Measurements from ENCODE around the gene DSG1. TPM values are rescaled to one million over a fixed set of nuclear protein-coding genes. Genes with fewer than 3 reads are reported as not detected.
"Not testable (repeated sequence)": the region's sequence is repeated elsewhere in the genome, so short reads cannot be mapped to it uniquely, and the experiment has no call there.

Gene DSG1
- 0.16 TPM for total RNA-seq

DNA sequence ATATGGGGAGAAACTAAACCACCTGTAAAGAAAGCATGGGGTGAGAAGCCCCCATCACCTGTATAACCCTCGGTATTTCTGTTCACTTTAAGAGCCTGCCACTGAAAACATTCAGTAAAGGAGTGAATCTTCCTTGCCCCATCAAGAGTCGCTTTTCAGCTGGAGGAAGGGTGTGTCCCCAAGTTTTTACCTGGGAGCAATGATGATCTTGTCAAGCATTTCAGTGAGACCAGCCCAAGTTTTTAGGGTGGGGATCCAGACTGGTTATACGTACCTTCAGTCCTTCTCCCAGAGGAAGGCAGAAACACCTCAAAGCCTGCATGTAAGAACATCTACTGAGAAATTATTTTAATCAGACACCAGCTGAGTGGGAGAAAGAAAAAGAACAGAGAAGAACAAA lies at the start of gene DSG1:
Gene DSG1 (plus strand): TSS at position 301 of the 400 bp plus-strand sequence. CDS start 141 bp downstream, outside the sequence.
- DNase-seq = no peak

DNA sequence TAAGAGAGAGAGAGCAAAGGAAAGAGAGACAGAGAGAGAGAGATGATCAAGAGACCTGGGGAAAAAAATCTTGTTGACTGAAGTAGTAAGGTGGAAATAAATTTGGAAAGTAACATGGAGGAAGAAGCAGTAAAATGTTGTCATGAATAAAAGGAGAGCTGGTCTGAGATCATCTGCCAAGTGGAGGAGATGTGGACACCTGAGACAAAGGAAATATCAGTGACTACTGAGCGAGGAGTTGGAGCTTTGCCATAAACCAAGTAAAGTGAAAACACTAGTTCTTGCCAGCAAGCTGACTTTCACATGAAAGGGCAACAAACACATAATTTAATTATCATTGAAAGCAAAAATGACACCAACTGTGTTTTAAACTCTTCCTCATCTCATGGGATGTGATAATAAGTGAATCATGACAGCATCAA lies 49.0 kb upstream of the DSG1 start:
- DNase-seq = no peak

DNA sequence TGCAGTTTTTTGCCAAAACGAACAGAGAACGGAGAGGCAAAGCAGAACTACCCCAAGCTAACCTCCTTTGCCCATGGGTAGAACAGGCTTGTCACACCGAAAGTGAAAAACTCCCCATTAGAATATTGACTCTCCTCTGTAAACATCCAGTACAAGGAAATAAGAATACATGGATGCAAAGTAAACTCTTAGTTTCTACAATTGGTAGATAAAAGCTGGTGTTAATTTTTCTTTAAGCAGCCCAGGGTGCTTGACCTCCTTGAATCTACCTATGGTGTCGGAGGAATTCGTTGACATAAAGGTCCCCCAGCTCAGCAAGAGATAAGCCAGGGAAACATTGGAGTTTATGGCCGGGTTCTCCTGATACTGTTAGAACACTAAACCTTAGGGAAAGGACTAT lies 48.4 kb upstream of the DSG1 start:
- no peak for DNase-seq

DNA sequence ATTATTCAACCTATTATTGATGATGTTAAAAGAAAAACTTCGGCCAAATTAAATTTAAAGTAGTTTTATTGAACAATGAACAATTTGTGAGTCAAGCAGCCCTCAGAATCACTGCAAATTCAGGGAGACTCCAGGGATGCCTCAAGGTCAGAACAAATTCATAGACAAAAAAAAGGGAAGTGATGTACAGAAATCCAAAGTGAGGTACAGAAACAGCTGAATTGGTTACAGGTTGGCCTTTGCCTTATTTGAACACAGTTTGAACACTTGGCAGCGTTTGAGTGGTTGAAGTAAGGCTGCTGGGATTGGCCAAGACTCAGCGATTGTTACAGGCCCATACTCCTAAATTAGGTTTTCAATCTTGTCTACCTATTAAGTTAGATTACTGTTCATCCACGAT lies 47.4 kb upstream of the DSG1 start:
- no peak for DNase-seq

DNA sequence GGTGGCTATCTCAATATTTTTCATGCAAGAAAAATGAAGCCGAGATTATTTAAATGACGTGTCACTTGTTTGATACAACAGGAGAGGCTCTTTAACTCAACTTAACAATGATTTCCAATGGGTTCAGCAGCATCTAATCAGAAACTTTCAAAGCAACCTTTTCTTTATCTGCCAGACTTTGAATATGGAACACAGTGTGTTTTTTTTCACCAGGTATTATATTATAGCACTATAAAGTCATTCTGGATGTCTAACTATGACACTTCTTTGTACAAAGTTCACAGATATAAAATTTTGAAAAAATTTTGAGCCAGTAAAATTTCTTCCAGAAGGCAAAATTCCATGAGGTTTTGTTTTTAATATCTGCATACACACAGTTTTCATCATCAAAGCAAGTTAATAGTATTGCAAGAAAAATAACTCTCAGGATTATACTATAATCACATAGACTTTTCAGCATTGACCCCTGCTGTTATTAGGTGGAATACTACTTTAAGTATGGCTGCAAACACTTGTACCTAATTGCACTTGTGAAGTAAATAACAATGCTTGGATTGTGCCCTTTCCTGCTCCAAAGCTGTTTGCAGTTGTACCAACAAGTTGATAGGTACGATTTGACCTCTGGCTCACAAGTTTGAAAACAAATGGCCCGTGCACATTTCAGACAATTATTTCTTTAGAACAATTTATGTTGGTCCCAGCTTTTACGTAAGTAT lies 44.0 kb upstream of the DSG1 start:
- no peak for DNase-seq

DNA sequence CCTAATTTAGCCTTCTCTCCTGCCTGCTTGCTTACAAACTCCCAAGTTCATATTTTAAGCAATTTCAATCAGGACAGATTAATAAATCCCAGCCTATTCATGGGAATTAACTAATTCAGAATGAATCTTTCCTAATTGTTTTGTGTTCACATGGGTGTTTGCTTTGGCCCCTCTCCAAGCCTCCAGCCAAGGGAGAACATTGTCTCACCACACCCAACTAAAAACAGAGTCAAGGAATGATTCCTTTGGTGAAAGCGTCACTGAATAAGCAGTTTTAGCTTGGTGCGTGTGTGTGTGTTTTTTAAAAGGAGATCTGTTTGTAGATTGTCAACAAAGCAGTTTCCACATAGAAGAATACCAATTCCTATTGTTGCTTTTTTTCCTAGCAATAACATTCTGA lies 43.0 kb upstream of the DSG1 start:
- DNase-seq = no peak

DNA sequence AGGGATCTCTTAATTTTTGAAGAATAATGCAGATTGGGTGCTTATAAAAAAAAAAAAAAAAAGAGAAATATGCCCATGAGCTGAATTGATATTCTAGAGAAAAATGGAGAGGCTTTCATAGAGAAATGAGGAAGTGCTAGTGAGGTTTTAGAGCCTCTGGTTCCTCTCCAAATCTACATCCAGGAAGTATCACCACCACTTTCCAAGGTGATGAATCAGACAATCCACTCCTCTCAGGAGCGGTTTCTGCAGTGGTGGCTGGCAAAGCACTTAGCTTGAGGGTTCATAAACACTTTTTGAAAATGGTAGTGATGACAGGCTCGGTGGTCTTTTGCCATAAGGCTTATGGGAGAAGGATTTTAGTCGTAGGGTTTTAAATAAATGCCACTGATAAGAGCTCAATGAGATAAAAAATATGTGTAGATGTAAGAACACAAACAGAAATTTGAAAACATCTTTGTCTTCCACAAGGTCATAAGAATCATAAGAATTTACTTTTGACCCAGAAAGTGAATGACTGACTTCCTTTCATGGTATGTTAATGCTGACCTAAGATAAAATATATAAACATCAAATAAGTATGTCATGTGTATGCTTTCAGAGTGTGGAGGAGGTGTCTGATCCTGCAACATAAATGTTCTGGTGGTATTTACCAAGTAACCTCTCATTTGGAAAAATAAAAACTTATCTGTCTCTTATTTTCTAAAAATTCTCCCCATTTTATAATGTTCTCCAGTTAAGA lies 42.1 kb upstream of the DSG1 start:
- no peak for DNase-seq

DNA sequence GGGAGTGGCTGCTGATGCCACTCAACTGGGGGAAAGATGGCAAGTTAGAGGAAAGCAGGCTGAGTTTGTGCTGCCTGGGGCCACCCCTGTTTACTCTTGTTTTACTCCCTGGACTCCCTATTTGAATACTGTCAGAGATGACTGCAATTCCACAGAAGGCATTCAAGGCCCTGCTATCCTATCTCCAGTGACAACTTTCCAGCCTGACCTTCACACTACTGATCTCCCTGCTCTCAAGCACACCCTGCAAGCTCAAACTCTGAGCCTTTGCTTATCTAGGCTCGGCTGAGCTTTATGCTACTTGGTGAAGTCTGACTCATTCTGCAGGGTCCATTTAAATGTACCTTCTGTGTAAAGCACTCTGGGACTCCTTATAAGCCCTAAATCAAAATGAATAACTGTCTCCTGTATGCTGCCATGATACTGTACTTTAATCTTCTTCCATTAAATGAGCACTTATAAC lies 39.3 kb upstream of the DSG1 start:
- no peak for DNase-seq

DNA sequence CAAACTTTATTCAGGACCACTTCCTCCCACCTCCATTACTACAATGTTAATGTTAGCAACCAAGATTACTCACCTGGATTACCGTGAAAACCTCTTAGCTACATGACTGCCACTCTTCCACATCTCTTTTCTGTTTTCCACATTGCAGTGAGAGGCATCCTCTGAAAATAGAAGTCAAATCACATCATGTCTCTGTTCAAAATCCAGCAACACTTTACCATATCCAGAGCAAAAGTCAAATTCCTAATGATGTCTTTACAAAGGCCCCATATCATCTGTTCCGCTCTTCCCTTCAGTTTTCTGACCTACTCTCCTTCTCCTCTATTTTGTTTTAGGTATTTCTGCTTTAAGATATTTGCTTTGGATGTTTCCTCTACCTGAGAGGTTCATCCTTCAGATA lies 37.5 kb upstream of the DSG1 start:
- no peak for DNase-seq

DNA sequence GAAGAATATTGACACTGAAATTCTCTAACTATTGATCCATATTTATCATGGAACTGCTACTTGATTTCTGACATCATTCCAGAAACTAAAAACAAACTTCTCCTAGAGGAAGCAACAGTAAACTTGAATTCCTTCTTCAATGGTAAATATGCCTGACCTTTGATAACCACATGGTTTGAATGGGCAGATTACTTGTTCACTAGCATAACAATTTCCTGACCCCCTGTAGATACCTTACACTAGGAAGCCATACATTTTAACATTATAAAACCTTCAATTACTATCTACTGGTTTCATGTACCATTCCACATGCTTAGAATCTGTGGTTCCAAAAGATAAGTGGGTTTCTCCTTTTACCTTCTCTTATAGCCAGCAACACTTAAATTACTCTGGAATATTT lies 36.5 kb upstream of the DSG1 start:
- DNase-seq = no peak

DNA sequence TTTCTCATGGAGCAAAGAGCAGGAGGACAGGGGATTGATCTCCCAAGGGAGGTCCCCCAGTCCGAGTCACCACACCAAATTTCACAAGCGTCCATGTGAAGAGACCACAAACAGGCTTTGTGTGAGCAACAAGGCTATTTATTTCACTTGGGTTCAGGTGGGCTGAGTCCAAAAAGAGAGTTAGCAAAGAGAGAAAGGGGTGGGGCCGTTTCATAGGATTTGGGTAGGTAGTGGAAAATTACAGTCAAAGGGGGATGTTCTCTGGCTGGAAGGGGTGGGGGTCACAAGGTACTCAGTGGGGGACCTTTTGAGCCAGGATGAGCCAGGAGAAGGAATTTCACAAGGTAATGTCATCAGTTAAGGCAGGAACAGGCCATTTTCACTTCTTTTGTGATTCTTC lies 28.5 kb upstream of the DSG1 start:
- DNase-seq = not testable (repeated sequence)

DNA sequence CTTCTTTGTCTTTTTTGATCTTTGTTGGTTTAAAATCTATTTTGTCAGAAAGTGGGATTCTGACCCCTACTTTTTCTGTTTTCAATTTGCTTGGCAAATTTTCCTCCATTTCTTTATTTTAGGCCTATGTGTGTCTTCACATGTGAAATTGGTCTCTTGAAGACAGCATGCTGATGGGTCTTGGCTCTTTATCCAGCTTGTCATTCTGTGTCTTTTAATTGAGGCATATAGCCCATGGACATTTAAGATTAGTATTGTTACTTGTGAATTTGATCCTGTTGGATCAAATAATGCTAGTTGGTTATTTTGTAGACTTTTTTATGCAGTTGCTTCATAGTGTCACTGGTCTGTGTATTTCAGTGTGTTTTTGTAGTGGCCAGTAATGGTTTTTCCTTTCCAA lies 26.3 kb upstream of the DSG1 start:
- no peak for DNase-seq

DNA sequence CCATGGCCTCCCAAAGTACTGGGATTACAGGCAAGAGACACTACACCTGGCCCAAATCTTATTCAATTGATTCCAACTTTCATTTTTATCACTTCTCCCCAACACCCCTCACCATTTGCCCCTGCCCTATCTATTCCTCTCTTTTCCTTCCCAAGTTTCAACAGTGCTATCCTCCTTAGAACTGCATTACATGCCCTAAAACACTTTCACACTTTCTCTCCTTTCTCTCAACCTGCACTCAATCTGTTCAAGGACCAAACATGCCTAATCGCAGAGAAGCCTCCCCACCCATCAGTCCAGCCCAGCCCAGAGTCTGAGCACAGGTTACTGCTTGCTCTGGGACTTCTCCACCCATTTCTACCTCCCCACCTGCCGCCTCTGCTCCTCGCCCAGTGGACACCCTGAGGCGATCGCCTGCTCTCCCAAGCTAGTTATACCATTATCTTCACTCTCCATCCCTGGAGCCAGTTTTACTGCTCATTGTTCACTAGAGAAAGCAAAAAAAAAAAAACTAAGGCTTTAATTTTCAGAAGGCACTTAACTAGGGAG lies 23.7 kb upstream of the DSG1 start:
- DNase-seq = no peak

DNA sequence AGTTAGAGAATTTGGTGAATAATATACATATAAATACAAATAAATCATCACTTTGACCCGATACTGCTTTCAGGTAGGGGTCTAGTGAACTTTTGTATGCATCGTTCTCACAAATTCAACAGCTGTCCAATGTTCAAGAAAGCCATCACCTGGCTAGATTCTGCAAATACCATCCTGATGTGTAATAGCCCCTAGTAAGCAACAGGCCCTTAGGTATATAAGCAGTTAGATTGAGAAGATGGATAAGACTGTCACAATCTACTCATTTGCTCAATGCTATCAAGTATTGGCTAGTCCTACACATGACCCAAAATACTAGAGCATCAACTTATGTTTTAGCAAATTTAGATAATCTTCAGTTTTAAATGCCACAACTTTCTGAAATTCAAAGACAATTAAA lies 20.7 kb upstream of the DSG1 start:
- no peak for DNase-seq

DNA sequence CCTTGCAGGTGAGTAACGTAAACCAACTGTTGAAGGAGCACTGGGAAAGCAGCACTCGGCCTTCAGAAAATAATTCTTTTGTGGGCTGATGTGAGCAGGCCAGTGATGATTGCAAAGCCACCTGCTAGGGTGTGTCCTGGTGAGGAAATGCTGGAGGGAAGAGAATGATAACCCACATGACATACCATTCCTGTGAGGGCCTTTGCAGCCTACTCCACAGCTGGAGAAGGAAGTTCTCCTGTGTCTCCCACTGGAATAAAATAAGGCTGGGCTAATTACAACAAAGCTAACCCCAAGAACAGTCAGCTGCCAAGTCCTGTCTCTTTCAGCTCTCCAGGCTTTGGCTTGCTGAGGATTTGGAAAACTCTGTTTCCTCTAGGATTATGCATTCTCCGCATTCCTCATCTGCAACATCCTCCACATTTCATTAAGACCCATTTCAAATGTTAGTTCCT lies 16.7 kb upstream of the DSG1 start:
- no peak for DNase-seq

DNA sequence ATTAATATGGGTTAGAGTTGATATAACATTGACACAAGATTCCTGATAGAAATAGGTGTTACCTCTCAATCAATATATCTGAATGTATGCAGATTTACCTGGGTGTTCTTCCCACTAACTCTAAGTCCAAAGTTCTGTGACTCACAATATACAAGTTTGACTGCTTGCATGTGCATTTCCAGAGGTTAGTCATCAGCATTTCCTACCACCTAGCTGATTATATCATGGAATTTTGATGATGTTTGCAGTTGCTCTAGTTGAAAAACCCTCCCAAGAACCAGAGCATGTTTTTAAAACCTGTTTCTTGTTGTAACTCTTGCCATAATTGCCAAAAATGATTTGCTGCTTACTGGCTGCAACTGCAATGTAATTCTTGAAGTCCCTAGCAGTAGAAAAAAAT lies 15.0 kb upstream of the DSG1 start:
- no peak for DNase-seq

DNA sequence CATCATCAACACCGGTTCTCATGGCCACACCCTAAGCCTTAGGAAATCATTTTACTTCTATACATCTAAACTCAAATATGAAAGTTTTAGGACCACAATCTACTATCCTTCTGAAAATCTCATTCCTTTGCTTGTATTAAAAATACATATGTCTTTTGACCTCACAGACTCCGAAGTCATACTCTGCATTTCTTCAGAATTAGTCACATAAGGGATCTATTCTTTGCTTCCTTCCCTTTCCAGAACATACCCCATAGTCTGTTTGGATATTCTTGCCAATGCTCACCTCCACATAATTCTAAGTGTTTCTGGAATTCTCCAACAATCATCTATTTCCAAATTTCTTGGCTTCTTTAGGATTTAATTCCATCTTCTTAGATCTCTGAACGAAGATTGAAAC lies 14.2 kb upstream of the DSG1 start:
- DNase-seq = no peak

DNA sequence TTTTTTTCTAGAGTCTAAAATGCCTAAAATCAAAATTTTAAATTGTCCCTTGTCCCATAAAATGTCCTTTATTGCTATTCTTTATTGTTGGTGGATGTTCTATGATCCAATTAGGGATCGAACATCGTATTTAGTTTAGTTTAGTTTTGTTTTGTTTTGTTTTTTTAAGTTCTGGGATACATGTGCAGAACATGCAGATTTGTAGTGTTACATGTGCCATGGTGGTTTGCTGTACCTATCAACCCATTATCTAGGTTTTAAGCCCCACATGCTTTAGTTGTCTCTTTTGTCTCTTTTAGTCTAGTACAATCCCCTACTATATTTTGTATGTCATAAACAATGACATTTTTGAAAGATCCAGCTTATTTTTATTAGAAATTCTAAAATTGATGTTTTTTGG lies 8.8 kb upstream of the DSG1 start:
- DNase-seq = no peak

DNA sequence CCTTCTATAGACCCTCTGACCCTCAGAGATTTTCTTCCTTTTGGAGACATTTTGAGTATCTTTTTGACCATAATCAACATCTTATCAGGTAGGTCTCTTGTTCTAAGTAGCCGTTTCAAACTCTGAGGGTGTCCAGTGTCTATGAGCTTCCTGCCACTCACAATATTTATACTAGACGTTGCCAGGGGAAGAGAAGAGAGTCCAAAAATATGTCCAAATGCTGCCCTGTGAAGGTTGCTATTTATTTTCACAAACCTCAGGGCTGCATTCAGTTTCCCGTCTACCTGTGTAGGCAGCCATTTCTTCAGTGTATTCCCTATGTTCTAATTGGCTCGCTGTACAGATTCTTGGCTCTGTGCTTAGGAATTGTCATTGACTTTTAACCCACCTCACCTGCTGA lies 986 bp upstream of the DSG1 start:
- DNase-seq = no peak

DNA sequence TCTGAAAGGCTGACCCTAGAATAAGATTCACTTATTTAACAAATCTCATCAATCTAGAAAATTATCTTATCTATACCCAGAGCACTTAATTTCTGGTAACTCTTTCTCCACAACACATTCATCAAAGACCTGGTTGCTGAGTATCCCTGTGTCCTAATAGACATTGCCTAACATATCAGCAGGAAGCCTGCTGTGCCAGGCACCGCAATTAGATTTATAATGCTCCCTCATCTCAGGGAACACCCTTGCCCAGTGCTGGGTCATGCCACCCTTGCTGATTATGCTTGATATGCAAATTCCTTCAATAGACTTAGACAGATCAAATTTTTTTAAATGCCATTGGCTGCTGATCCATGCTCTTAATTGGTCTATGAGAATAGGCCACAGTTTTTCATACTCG lies 3.8 kb downstream of the DSG1 start:
- no peak for DNase-seq

DNA sequence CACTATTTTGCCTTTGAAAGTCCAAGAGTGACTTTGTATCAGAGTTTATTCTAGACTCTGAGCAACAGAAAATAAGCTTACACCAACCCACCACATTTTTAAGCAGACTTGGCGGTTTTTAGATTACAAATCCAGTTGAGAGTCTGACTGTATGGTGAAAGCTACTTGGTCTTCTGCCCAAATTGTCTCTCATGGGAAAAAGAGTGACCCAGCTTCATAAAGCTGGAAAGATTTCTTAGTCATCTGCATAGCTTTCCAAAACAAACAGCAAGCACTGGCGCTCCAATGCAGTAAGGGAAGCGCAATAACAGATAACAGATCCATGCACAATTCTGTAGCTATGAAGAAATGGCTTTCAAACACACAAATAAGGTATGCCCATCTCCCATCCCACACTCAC lies 7.1 kb downstream of the DSG1 start:
- DNase-seq = no peak

DNA sequence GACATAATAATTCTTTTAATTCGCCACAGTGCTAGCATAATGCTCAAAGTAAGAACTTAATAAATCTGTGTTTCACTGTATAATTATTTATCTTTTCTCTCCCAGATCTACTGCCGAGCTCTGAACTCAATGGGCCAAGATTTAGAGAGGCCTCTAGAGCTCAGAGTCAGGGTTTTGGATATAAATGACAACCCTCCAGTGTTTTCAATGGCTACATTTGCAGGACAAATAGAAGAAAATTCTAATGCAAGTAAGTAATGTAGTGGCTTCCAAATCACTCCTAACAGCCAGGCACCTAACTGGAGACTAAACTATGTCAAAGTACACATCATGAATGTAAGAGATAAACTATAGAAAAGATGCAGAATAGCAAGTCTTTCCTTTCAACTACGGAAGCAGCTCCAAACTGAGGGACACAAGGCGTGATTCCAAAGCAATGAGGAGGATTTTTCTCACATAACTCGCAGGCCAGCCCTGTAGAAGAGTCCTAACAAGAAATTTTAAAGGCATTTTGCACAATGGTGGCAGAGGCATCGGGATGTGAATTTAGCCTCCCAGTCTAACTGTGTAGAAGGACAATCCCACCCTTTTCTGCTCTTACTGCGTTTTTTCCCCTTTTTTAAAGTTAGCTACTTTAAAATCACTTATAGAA lies 12.0 kb downstream of the DSG1 start:
- no peak for DNase-seq

DNA sequence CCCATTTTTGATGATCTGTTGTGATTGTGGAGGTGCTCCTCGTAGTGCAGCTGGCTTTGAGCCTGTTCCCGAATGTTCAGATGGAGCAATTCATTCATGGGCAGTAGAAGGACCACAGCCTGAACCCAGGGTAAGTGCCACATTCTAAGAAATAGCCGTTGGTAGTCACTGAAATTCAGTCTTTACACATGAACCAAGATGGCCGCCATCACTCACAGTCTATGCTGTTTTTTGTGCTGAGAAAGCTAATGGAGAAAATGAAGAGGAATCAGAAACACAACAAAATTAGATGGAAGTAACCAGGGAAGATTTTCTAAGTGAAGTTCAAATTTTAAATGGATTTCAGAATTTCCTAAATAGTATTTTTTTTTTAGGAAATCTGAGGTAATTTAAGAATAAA lies 25.5 kb downstream of the DSG1 start:
- no peak for DNase-seq

Data from occipital lobe (tissue), 2 donors.